Smooth muscle cell (in vitro differentiated cells): ENCODE measurements around the gene FARSB. TPM values are rescaled to one million over a fixed set of nuclear protein-coding genes. Genes with fewer than 3 reads are reported as not detected.

ENCODE experiments used
- DNase-seq: peaks from one replicate; lab custom pipeline; 2025; ENCODE audit not compliant: unreplicated experiment; lab: John Stamatoyannopoulos, UW
- H2AFZ ChIP-seq: fragments of 200-600 bp; sonication (generic); 2 replicates; pipeline ENCODE4 v1.6.0; 2016; ENCODE audit warnings: antibody characterized with exemption, low read depth, mild to moderate bottlenecking
- H3F3A ChIP-seq: fragments of 200-600 bp; sonication (generic); 2 replicates; pipeline ENCODE4 v1.6.0; 2017; ENCODE audit warnings: antibody characterized with exemption, low read depth
- H3K27ac ChIP-seq: fragments of 200-600 bp; sonication (generic); 2 replicates; pipeline ENCODE4 v1.5.1; 2016; ENCODE audit warnings: low read depth, mild to moderate bottlenecking
- H3K27me3 ChIP-seq: fragments of 200-600 bp; sonication (generic); 2 replicates; pipeline ENCODE4 v1.6.1; 2016; ENCODE audit warnings: low read depth, mild to moderate bottlenecking
- H3K36me3 ChIP-seq: fragments of 200-600 bp; sonication (generic); 2 replicates; pipeline ENCODE4 v1.5.1; 2016; ENCODE audit warnings: low read depth
- H3K4me1 ChIP-seq: fragments of 200-600 bp; sonication (generic); 2 replicates; pipeline ENCODE4 v1.5.1; 2016; ENCODE audit warnings: low read depth
- H3K4me2 ChIP-seq: fragments of 200-600 bp; sonication (generic); 2 replicates; pipeline ENCODE4 v1.6.0; 2016; ENCODE audit warnings: mild to moderate bottlenecking
- H3K4me3 ChIP-seq: fragments of 200-600 bp; sonication (generic); 2 replicates; pipeline ENCODE4 v1.5.1; 2016; ENCODE audit warnings: mild to moderate bottlenecking
- H3K79me2 ChIP-seq: fragments of 200-600 bp; sonication (generic); 2 replicates; pipeline ENCODE4 v1.6.0; 2016; ENCODE audit warnings: low read depth, mild to moderate bottlenecking
- H3K9ac ChIP-seq: fragments of 200-600 bp; sonication (generic); 2 replicates; pipeline ENCODE4 v1.6.0; 2016; ENCODE audit warnings: low read depth
- H3K9me3 ChIP-seq: fragments of 200-600 bp; sonication (generic); replicated peaks from 2 replicates; pipeline ENCODE4 v1.5.1; 2016; ENCODE audit warnings: low read depth
- H4K20me1 ChIP-seq: fragments of 200-600 bp; sonication (generic); 2 replicates; pipeline ENCODE4 v1.6.0; 2016; ENCODE audit warnings: low read depth
- CTCF ChIP-seq: fragments of 200-600 bp; sonication (generic); IDR thresholded peaks from 2 replicates; pipeline ENCODE4 v1.5.1; 2017; ENCODE audit warnings: borderline replicate concordance, mild to moderate bottlenecking, antibody characterized with exemption; ENCODE audit not compliant: insufficient read depth, poor library complexity, severe bottlenecking
- WGBS: methylation state at CpG from one replicate; pipeline ENCODE4 v1.1.7; 2016; ENCODE audit warnings: low lambda C conversion rate; 5-methylcytosine and 5-hydroxymethylcytosine counted together
- polyA plus RNA-seq: library from polyadenylated mRNA; unstranded; fragments of >200 nt; fragmentation: Nextera tagmentation; extraction: Ambion mirVana; gene quantifications from 2 replicates; pipeline ENCODE4 v1.2.1, GENCODE V29; 2016
- total RNA-seq: library from RNA; depleted of rRNA; stranded (reverse); fragments of >200 nt; gene quantifications from 2 replicates; pipeline ENCODE4 v1.2.3, GENCODE V29; 2014

The FARSB gene
- total and polyA plus RNA-seq, 2 experiments from 2014 or later: 25.7 to 27.0 TPM

DNA sequence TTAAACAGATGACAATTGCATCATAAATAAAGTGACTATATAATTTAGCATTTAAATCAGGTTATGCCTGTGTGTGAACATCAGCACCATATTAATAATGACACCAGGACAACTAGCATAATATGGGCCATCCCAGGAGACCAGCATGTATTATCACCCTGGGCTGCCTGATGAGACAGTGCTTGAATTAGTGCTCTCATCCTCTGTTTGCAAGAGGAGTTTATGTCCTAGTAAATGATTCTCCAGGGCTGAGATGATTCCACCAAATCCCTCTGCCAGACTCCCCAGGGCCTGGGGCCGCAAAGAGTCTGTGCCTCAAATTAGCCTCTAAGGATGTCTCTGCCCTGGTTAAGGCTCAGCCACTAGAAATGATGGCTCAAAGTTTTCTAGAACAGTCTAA is 133.8 kb downstream of the FARSB start:
- TF ChIP-seq CTCF: no peak

GRCh38 chr2:222521099-222521498 is 134.8 kb downstream of the FARSB start:
- TF ChIP-seq CTCF: no peak
- Histone ChIP-seq H3K9ac (no peak overlapping the region), H3F3A (no peaks in the 10 kb centered on the region), H3K79me2 (no peaks in the 10 kb centered on the region), H3K9me3 (no peaks in the 10 kb centered on the region), H3K4me1 (peaks cover 8% of the 10 kb centered on the region), H3K36me3 (no peaks in the 10 kb centered on the region), H2AFZ (no peak overlapping the region), H3K27me3 (peaks cover 8% of the 10 kb centered on the region), H3K27ac (no peak overlapping the region), H3K4me2 (no peak overlapping the region), H3K4me3 (no peak overlapping the region), H4K20me1 (no peaks in the 10 kb centered on the region)
- no peak for DNase-seq
- WGBS: 91% methylated on average over 3 of the region's 3 CpGs

More for the DNA sequence above, 133.8 kb downstream of the FARSB start:
- Histone ChIP-seq H3K27me3 (peaks cover 8% of the 10 kb centered on the region), H3K9ac (no peak overlapping the region), H3K4me1 (peaks cover 8% of the 10 kb centered on the region), H3K36me3 (no peaks in the 10 kb centered on the region), H3F3A (no peaks in the 10 kb centered on the region), H3K27ac (no peak overlapping the region), H3K79me2 (no peaks in the 10 kb centered on the region), H3K9me3 (no peaks in the 10 kb centered on the region), H3K4me3 (no peak overlapping the region), H2AFZ (no peak overlapping the region), H3K4me2 (no peak overlapping the region), H4K20me1 (no peaks in the 10 kb centered on the region)
- DNase-seq: no peak
- WGBS: 53% methylated on average over 1 of the region's 1 CpG

Other genes starting within 250 kb of the FARSB start
- 1.4 and 1.5 TPM in 2 replicates for gene SGPP2, start 231.5 kb downstream of the FARSB start, total RNA-seq
- 0.30 and 0.66 TPM in 2 replicates for gene SGPP2, start 231.5 kb downstream of the FARSB start, polyA plus RNA-seq
- not detected in 2 replicates for gene MOGAT1, start 15.6 kb upstream of the FARSB start, total RNA-seq
- 0.25 TPM in 1 of 2 replicates, not detected in the other for gene MOGAT1, start 15.6 kb upstream of the FARSB start, polyA plus RNA-seq
- 178 and 183 TPM in 2 replicates for gene ACSL3, start 204.9 kb upstream of the FARSB start, total RNA-seq
- gene ACSL3, start 204.9 kb upstream of the FARSB start, polyA plus RNA-seq: 111 TPM in 2 replicates